Ectodermal cell (in vitro differentiated cells): ENCODE results near the gene XK.

Source experiments
- H3K27ac ChIP-seq: 2 replicates; pipeline ENCODE4 v1.7.0; 2013; ENCODE audit warnings: mild to moderate bottlenecking, low read depth, low read length; ENCODE audit not compliant: insufficient read depth, poor library complexity, severe bottlenecking
- H3K27me3 ChIP-seq: 2 replicates; pipeline ENCODE4 v1.7.0; 2013; ENCODE audit warnings: mild to moderate bottlenecking, low read length; ENCODE audit not compliant: insufficient read depth, control insufficient read depth, poor library complexity, severe bottlenecking
- H3K36me3 ChIP-seq: one replicate; pipeline ENCODE4 v1.7.0; 2013; ENCODE audit warnings: low read length; ENCODE audit not compliant: control insufficient read depth, insufficient read depth
- H3K4me1 ChIP-seq: one replicate; pipeline ENCODE4 v1.7.0; 2013; ENCODE audit warnings: low read length; ENCODE audit not compliant: control insufficient read depth, insufficient read depth
- H3K4me3 ChIP-seq: 2 replicates; pipeline ENCODE4 v1.7.0; 2013; ENCODE audit warnings: low read depth, low read length, control low read depth; ENCODE audit not compliant: insufficient read depth
- H3K9me3 ChIP-seq: 2 replicates; pipeline ENCODE4 v1.7.0; 2013; ENCODE audit warnings: mild to moderate bottlenecking, low read length, moderate library complexity; ENCODE audit not compliant: control insufficient read depth
- WGBS, 2 experiments: methylation state at CpG; one replicate each; pipeline ENCODE4 v1.1.7; 2013; ENCODE audit warnings: missing lambda C conversion rate in 2 of 2; 5-methylcytosine and 5-hydroxymethylcytosine counted together

The XK gene

GRCh38 chrX:37678574-37678973 lies 7.0 kb upstream of the XK start:
- Histone ChIP-seq H3K4me1 (no peaks in the 10 kb centered on the region), H3K27ac (no peak overlapping the region), H3K4me3 (no peak overlapping the region), H3K27me3 (no peaks in the 10 kb centered on the region), H3K9me3 (no peaks in the 10 kb centered on the region), H3K36me3 (no peaks in the 10 kb centered on the region)
- 100% methylated on average over 1 of the region's 1 CpG; no CpG with 5 or more reads in 1 of the 2 experiments for WGBS, 2 experiments

GRCh38 chrX:37679230-37679629 lies 6.4 kb upstream of the XK start:
- 92 to 100% methylated on average over 1 of the region's 1 CpG for WGBS, 2 experiments

GRCh38 chrX:37679888-37680287 lies 5.7 kb upstream of the XK start:
- H3K4me1 ChIP-seq, result no peaks in the 10 kb centered on the region
- H3K27ac ChIP-seq, result no peak overlapping the region
- H3K36me3 ChIP-seq, result no peaks in the 10 kb centered on the region
- WGBS, 2 experiments, result 93 to 100% methylated on average over 1 of the region's 1 CpG
- H3K4me3 ChIP-seq, result no peak overlapping the region
- H3K27me3 ChIP-seq, result no peaks in the 10 kb centered on the region
- no peaks in the 10 kb centered on the region for H3K9me3 ChIP-seq

More at GRCh38 chrX:37679230-37679629, 6.4 kb upstream of the XK start:
- Histone ChIP-seq H3K4me3 (no peak overlapping the region), H3K36me3 (no peaks in the 10 kb centered on the region), H3K4me1 (no peaks in the 10 kb centered on the region), H3K9me3 (no peaks in the 10 kb centered on the region), H3K27me3 (no peaks in the 10 kb centered on the region), H3K27ac (no peak overlapping the region)

GRCh38 chrX:37684426-37684825 lies 1.2 kb upstream of the XK start:
- Histone ChIP-seq H3K4me3 (no peak overlapping the region), H3K36me3 (no peaks in the 10 kb centered on the region), H3K27me3 (peaks cover 12% of the 10 kb centered on the region), H3K4me1 (no peaks in the 10 kb centered on the region), H3K27ac (no peak overlapping the region), H3K9me3 (no peaks in the 10 kb centered on the region)

GRCh38 chrX:37684973-37685372 lies 618 bp upstream of the XK start:
- peaks cover 12% of the 10 kb centered on the region for H3K27me3 ChIP-seq
- no peak overlapping the region for H3K27ac ChIP-seq
- 31 to 48% methylated on average over 3 of the region's 3 CpGs for WGBS, 2 experiments
- peak overlapping the region; percentile 30 for H3K4me3 ChIP-seq
- no peaks in the 10 kb centered on the region for H3K4me1 ChIP-seq
- H3K36me3 ChIP-seq, result no peaks in the 10 kb centered on the region
- no peaks in the 10 kb centered on the region for H3K9me3 ChIP-seq

GRCh38 chrX:37686369-37686995 lies 891 bp downstream of the XK start:
- H3K27me3 ChIP-seq, result peaks cover 12% of the 10 kb centered on the region
- WGBS, 2 experiments, result 81 to 88% methylated on average over 6 to 9 of the region's 9 CpGs
- H3K36me3 ChIP-seq, result no peaks in the 10 kb centered on the region
- no peak overlapping the region for H3K27ac ChIP-seq
- H3K9me3 ChIP-seq, result no peaks in the 10 kb centered on the region
- H3K4me3 ChIP-seq, result peak overlapping the region; percentile 30
- no peaks in the 10 kb centered on the region for H3K4me1 ChIP-seq

- Histone ChIP-seq H3K9me3 (no peaks in the 10 kb centered on the region), H3K4me1 (no peaks in the 10 kb centered on the region), H3K27ac (no peak overlapping the region), H3K4me3 (no peak overlapping the region), H3K27me3 (peaks cover 12% of the 10 kb centered on the region), H3K36me3 (no peaks in the 10 kb centered on the region)
- no CpG with 5 or more reads among the region's 3 CpGs for WGBS, 2 experiments
These were observed 1.4 kb downstream of the XK start for GRCh38 chrX:37686996-37687395.

GRCh38 chrX:37690119-37690518 lies 4.5 kb downstream of the XK start:
- Histone ChIP-seq H3K27ac (no peak overlapping the region), H3K9me3 (no peaks in the 10 kb centered on the region), H3K4me1 (no peaks in the 10 kb centered on the region), H3K27me3 (peaks cover 12% of the 10 kb centered on the region), H3K4me3 (no peak overlapping the region), H3K36me3 (no peaks in the 10 kb centered on the region)

GRCh38 chrX:37692918-37693317 lies 7.3 kb downstream of the XK start:
- Histone ChIP-seq H3K27ac (no peak overlapping the region), H3K4me1 (no peaks in the 10 kb centered on the region), H3K4me3 (no peak overlapping the region), H3K27me3 (no peaks in the 10 kb centered on the region), H3K36me3 (no peaks in the 10 kb centered on the region), H3K9me3 (no peaks in the 10 kb centered on the region)
- 86% methylated on average over 1 to 2 of the region's 3 CpGs for WGBS, 2 experiments

- WGBS, 2 experiments, result 100% methylated on average over 1 of the region's 1 CpG; no CpG with 5 or more reads in 1 of the 2 experiments
- Histone ChIP-seq H3K36me3 (no peaks in the 10 kb centered on the region), H3K4me1 (no peaks in the 10 kb centered on the region)
These were observed 11.7 kb downstream of the XK start for GRCh38 chrX:37697169-37697760.

More at GRCh38 chrX:37697169-37697760, 11.7 kb downstream of the XK start:
- H3K4me3 ChIP-seq, result no peak overlapping the region
- no peaks in the 10 kb centered on the region for H3K27me3 ChIP-seq
- H3K27ac ChIP-seq, result no peak overlapping the region
- H3K9me3 ChIP-seq, result no peaks in the 10 kb centered on the region
